ENCODE measurements around the gene ARMC9.

Gene ARMC9

DNA sequence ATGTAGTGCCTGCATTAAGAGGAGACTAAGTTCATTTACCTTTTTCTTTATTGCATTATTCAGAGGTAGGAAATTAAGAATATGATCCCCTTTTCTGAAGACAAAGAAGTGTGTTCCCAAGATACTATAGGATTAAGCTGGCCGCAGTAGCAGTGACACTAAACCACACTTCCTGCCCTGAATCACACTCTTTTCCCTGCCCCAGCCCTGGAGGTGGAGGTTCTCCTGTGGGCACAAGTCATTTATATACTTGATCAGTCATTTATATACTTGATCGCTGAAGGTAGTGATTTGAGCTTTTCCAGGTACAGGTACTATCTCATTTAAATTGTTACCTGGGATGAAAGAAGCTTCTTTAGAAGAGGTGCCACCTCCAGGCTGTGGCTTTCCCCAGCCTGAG lies 78.6 kb downstream of the ARMC9 start:
- ChIA-PET POLR2A (no interaction called here), CTCF (interaction anchor here (0.6 to 1.1 kb wide), 2 partner anchors 173 to 224 kb away, joined by 3 to 4 read pairs; no protein-coding TSS in a partner anchor)
- TF ChIP-seq ZXDB (tag by site-specific recombination; IDR thresholded peaks at IDR 0.05), result no peak
- TF ChIP-seq, protein P1, sequence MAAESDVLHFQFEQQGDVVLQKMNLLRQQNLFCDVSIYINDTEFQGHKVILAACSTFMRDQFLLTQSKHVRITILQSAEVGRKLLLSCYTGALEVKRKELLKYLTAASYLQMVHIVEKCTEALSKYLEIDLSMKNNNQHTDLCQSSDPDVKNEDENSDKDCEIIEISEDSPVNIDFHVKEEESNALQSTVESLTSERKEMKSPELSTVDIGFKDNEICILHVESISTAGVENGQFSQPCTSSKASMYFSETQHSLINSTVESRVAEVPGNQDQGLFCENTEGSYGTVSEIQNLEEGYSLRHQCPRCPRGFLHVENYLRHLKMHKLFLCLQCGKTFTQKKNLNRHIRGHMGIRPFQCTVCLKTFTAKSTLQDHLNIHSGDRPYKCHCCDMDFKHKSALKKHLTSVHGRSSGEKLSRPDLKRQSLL (tag by site-specific recombination; IDR thresholded peaks at IDR 0.05), result no peak
- no peak for TF ChIP-seq ZNF529 (tag by site-specific recombination; IDR thresholded peaks at IDR 0.05; ENCODE audit: insufficient replicate concordance)
- no peak for TF ChIP-seq ZNF677 (tag by site-specific recombination; IDR thresholded peaks at IDR 0.05)
- TF ChIP-seq ZNF214 (tag by site-specific recombination; IDR thresholded peaks at IDR 0.05; ENCODE audit: borderline replicate concordance), result no peak
- no peak for TF ChIP-seq ZNF544 (tag by site-specific recombination; IDR thresholded peaks at IDR 0.05)
- TF ChIP-seq ZBTB21 (tag by site-specific recombination; IDR thresholded peaks at IDR 0.05), result no peak
- no peak for TF ChIP-seq ZNF174 (tag by site-specific recombination; IDR thresholded peaks at IDR 0.05)
- TF ChIP-seq ELK4 (IDR thresholded peaks at IDR 0.05; ENCODE audit: borderline replicate concordance, low read depth, low read length), result no peak
- TF ChIP-seq ZNF155 (tag by site-specific recombination; IDR thresholded peaks at IDR 0.05), result no peak
- TF ChIP-seq ZNF148 (tag by site-specific recombination; IDR thresholded peaks at IDR 0.05; ENCODE audit: borderline replicate concordance), result no peak
- TF ChIP-seq PRDM1 (tag by site-specific recombination; IDR thresholded peaks at IDR 0.05), result no peak
- no peak for TF ChIP-seq GFI1B (tag by site-specific recombination; IDR thresholded peaks at IDR 0.05)
- no peak for TF ChIP-seq ZNF398 (tag by site-specific recombination; IDR thresholded peaks at IDR 0.05)
- Histone ChIP-seq H3K36me3 (ENCODE audit: control insufficient read depth in 2 of 2, insufficient read depth in 1 of 2, low read length in 2 of 2) (peaks cover 6 to 67% of the 10 kb centered on the region in 2 experiments), H3K4me1 (ENCODE audit: control insufficient read depth, insufficient read depth, low read length) (no peaks in the 10 kb centered on the region), H3K27ac (ENCODE audit: extremely low read depth, low read depth, low read length) (no peak overlapping the region), H3K9me3 (ENCODE audit: control insufficient read depth, insufficient read depth, low read depth, low read length) (no peaks in the 10 kb centered on the region), H3K4me3 (ENCODE audit: low read depth, low read length) (no peak overlapping the region)

DNA sequence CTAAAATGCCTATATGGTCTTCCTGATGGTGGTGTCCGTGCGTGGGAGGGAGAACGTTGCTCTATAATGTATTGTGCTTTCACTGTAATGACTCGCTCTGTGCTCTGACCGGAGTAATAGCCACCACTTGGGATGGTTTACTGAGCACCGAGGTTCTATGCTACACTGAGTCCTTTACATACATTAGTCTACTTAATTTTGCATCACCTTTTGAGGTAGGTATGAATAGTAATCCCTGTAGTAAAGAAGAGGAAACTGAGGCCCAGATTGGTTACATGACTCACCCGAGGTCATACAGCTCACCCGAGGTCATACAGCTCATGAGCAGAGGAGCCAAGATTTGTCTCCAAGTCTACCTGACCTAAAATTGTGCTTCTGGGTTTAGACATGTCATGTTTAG lies 79.5 kb downstream of the ARMC9 start:
- Histone ChIP-seq H3K27ac (ENCODE audit: extremely low read depth, low read depth, low read length) (no peak overlapping the region), H3K4me3 (ENCODE audit: low read depth, low read length) (no peak overlapping the region), H3K9me3 (ENCODE audit: control insufficient read depth, insufficient read depth, low read depth, low read length) (no peaks in the 10 kb centered on the region), H3K36me3 (ENCODE audit: control insufficient read depth in 2 of 2, insufficient read depth in 1 of 2, low read length in 2 of 2) (peaks cover 4 to 63% of the 10 kb centered on the region in 2 experiments), H3K4me1 (ENCODE audit: control insufficient read depth, insufficient read depth, low read length) (no peaks in the 10 kb centered on the region)
- CTCF ChIA-PET, result no interaction called here
- POLR2A ChIA-PET, result no interaction called here
- TF ChIP-seq ZNF571 (tag by site-specific recombination; IDR thresholded peaks at IDR 0.05) (no peak), ZBTB21 (tag by site-specific recombination; IDR thresholded peaks at IDR 0.05) (no peak), ZXDB (tag by site-specific recombination; IDR thresholded peaks at IDR 0.05) (no peak), ZNF544 (tag by site-specific recombination; IDR thresholded peaks at IDR 0.05) (no peak), ZBTB11 (tag by site-specific recombination; conservative IDR thresholded peaks at IDR 0.05; ENCODE audit: low read depth) (no peak), CTCF (tag by site-specific recombination; IDR thresholded peaks at IDR 0.05) (no peak), SALL2 (tag by site-specific recombination; IDR thresholded peaks at IDR 0.05; ENCODE audit: borderline replicate concordance) (no peak), OVOL3 (tag by site-specific recombination; IDR thresholded peaks at IDR 0.05) (no peak), ZIC2 (tag by site-specific recombination; IDR thresholded peaks at IDR 0.05) (no peak)
- TF ChIP-seq, protein P2, sequence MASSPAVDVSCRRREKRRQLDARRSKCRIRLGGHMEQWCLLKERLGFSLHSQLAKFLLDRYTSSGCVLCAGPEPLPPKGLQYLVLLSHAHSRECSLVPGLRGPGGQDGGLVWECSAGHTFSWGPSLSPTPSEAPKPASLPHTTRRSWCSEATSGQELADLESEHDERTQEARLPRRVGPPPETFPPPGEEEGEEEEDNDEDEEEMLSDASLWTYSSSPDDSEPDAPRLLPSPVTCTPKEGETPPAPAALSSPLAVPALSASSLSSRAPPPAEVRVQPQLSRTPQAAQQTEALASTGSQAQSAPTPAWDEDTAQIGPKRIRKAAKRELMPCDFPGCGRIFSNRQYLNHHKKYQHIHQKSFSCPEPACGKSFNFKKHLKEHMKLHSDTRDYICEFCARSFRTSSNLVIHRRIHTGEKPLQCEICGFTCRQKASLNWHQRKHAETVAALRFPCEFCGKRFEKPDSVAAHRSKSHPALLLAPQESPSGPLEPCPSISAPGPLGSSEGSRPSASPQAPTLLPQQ (tag by site-specific recombination; IDR thresholded peaks at IDR 0.05), result no peak
